Neural crest cell (in vitro differentiated cells): ENCODE measurements around the gene NT5DC3. TPM values are rescaled to one million over a fixed set of nuclear protein-coding genes. Genes with fewer than 3 reads are reported as not detected.

ENCODE experiments used
- DNase-seq: peaks from one replicate; pipeline ENCODE4 v3.0.0; 2021; ENCODE audit warnings: low read depth, mixed read lengths, low spot score
- H3K27ac Mint-ChIP-seq: one replicate; pipeline ENCODE4 v1.8.0; 2021; ENCODE audit warnings: mild to moderate bottlenecking, mixed read lengths; ENCODE audit not compliant: unreplicated experiment
- H3K27me3 Mint-ChIP-seq: 2 replicates; pipeline ENCODE4 v1.8.0; 2021; ENCODE audit warnings: low read depth, mild to moderate bottlenecking, mixed read lengths
- H3K36me3 Mint-ChIP-seq: 2 replicates; pipeline ENCODE4 v1.8.0; 2021; ENCODE audit warnings: low read depth, mild to moderate bottlenecking, mixed read lengths
- H3K4me1 Mint-ChIP-seq: 2 replicates; pipeline ENCODE4 v1.8.0; 2021; ENCODE audit warnings: mixed read lengths
- H3K4me3 Mint-ChIP-seq: one replicate; pipeline ENCODE4 v1.8.0; 2021; ENCODE audit warnings: mild to moderate bottlenecking, mixed read lengths
- H3K9me3 Mint-ChIP-seq: 2 replicates; pipeline ENCODE4 v1.8.0; 2021; ENCODE audit warnings: mixed read lengths
- total RNA-seq: library from RNA; stranded (reverse); gene quantifications from 2 replicates; pipeline ENCODE4 v1.2.1, GENCODE V29; 2021
- TF ChIP-seq, protein P1 (sequence below): fragments of 200-600 bp; sonication (generic); conservative IDR thresholded peaks from 2 replicates; pipeline ENCODE4 v1.5.0; 2021; ENCODE audit warnings: antibody characterized with exemption, mild to moderate bottlenecking

The NT5DC3 gene
- total RNA-seq, 1 donor from 2014 or later, result 14.4 TPM

DNA sequence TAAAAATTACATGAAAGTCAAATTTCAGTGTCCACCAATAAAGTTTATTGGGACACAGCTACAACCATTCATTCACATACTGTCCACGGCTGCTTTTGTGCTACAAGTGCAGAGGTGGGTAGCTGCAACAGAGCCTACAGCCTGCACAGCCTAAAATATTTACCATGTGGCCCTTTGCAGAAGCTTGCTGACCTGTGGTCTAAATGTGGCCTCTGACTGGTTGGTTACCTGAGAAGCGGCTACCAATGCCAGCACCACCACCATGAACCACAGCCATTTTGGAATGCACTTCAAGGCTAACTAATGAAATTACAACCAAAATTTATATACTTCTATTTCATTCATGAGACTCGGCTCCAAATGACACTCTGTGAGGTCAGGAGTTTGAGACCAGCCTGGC lies 58.6 kb downstream of the NT5DC3 start:
- H3K4me1 Mint-ChIP-seq, result peaks cover 9% of the 10 kb centered on the region
- H3K27me3 Mint-ChIP-seq, result no peaks in the 10 kb centered on the region
- no peaks in the 10 kb centered on the region for H3K9me3 Mint-ChIP-seq
- DNase-seq, result no peak
- TF ChIP-seq, protein P1, sequence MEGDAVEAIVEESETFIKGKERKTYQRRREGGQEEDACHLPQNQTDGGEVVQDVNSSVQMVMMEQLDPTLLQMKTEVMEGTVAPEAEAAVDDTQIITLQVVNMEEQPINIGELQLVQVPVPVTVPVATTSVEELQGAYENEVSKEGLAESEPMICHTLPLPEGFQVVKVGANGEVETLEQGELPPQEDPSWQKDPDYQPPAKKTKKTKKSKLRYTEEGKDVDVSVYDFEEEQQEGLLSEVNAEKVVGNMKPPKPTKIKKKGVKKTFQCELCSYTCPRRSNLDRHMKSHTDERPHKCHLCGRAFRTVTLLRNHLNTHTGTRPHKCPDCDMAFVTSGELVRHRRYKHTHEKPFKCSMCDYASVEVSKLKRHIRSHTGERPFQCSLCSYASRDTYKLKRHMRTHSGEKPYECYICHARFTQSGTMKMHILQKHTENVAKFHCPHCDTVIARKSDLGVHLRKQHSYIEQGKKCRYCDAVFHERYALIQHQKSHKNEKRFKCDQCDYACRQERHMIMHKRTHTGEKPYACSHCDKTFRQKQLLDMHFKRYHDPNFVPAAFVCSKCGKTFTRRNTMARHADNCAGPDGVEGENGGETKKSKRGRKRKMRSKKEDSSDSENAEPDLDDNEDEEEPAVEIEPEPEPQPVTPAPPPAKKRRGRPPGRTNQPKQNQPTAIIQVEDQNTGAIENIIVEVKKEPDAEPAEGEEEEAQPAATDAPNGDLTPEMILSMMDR, result no peak
- H3K27ac Mint-ChIP-seq, result no peak overlapping the region
- no peak overlapping the region for H3K4me3 Mint-ChIP-seq
- peaks cover 19% of the 10 kb centered on the region for H3K36me3 Mint-ChIP-seq

DNA sequence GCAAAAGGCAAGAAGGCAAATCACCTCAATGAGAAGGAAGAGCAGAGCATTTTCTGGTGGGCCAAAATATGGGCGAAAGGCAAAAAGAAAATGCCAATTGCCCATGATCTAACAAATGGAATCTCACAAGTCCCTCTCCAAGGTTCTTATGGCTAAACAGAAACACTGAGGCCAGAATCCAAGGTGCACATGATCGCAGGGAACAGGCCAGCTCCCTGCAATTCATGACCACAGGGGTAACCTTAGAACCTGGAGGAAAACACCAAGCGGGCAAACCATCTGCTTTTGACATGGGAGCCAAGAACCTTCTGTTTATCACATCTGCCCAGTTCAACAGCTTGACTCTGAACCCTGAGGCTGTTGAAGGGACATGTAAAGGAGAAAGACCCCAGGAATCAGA lies 60.0 kb downstream of the NT5DC3 start:
- peaks cover 8% of the 10 kb centered on the region for H3K4me1 Mint-ChIP-seq
- TF ChIP-seq, protein P1, result no peak
- no peak for DNase-seq
- H3K27ac Mint-ChIP-seq, result no peak overlapping the region
- H3K36me3 Mint-ChIP-seq, result peaks cover 16% of the 10 kb centered on the region
- no peak overlapping the region for H3K4me3 Mint-ChIP-seq
- no peaks in the 10 kb centered on the region for H3K9me3 Mint-ChIP-seq
- H3K27me3 Mint-ChIP-seq, result no peaks in the 10 kb centered on the region

DNA sequence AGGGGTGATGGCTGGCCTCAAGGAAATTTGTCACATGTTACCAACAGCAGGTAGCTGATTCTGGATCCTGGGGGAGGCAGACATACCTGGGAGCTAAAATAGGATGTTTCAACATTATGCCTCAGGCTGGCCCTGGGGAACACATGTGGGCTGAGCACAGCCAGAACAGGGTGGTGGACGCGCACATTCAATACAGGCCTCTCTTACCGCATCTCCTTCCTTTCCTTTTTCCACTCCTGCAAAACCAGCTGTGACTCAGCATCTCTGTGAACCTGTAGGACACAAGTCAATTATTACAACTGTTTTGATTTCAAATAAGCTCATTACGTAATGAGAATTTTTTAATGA lies 61.0 kb downstream of the NT5DC3 start:
- Mint-ChIP-seq H3K9me3 (no peaks in the 10 kb centered on the region), H3K4me3 (no peak overlapping the region), H3K4me1 (no peaks in the 10 kb centered on the region), H3K36me3 (peaks cover 14% of the 10 kb centered on the region), H3K27me3 (no peaks in the 10 kb centered on the region), H3K27ac (no peak overlapping the region)
- TF ChIP-seq, protein P1, result no peak
- no peak for DNase-seq

DNA sequence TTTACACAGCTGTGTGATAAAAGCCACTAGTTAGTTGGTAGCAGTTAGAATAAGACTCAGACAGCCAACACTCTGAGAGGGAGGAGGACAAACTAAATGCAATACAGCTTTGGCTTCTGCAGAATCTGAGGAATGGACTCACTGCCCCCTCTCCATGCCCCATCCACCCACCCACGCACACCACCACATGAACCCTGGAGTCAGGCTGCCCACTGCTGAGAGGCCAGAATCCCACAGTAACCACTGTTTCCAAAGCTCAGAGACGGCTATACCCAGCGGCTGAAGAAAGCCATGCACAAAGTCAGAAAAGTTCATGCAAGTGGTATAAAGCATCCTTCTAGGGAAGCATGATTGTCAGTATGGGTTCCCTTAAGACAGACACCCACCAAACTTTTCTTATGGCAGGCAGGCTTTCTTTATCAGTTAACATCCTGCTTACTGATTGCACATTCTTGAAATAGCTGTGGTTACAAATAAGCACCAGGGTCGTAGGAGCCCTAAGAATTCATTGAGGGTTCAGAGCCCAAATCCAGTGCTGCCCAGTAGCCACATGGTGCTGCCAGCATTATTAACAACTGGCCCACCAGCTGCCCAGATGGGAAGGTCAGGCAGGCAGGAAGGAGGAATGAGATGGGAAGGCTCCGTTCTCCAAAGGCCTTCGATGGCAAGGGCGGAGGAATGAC lies 61.5 kb downstream of the NT5DC3 start:
- TF ChIP-seq, protein P1, result no peak
- Mint-ChIP-seq H3K36me3 (peaks cover 14% of the 10 kb centered on the region), H3K4me3 (no peak overlapping the region), H3K27ac (peak overlapping the region; percentile 97), H3K4me1 (no peaks in the 10 kb centered on the region), H3K9me3 (no peaks in the 10 kb centered on the region), H3K27me3 (no peaks in the 10 kb centered on the region)
- no peak for DNase-seq

DNA sequence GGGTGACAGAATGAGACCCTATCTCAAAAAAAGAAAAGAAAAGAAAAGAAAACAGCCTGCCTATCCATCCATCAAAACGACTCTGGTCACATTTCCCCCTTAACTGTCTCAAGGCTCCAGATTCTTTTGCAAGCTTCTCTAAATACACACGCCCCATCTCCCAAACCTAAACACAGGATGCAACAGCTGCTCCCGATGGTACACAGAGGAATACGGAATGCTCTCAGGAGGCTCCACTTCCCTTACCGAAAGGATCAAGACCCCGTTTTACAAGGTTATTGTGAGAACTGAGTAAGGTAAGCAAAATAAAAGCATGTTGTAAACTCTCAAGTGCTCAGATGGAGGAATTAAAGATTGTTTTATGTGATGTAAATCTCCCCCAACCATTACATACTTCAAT lies 62.3 kb downstream of the NT5DC3 start:
- no peaks in the 10 kb centered on the region for H3K27me3 Mint-ChIP-seq
- H3K4me3 Mint-ChIP-seq, result no peak overlapping the region
- H3K27ac Mint-ChIP-seq, result no peak overlapping the region
- TF ChIP-seq, protein P1, result no peak
- H3K9me3 Mint-ChIP-seq, result no peaks in the 10 kb centered on the region
- peaks cover 4% of the 10 kb centered on the region for H3K4me1 Mint-ChIP-seq
- DNase-seq, result no peak
- peaks cover 14% of the 10 kb centered on the region for H3K36me3 Mint-ChIP-seq
